ENCODE results near the gene GTF2H4. TPM values are rescaled to one million over a fixed set of nuclear protein-coding genes. Genes with fewer than 3 reads are reported as not detected.
"Not testable (repeated sequence)": the region's sequence is repeated elsewhere in the genome, so short reads cannot be mapped to it uniquely, and the experiment has no call there.

GTF2H4 gene
- total and polyA plus RNA-seq, 10 of the 15 experiments (the other 5 are each of a cell fraction or from before 2014, with no cell fraction given), result 1.1 to 43.8 (median 18.9) TPM

GRCh38 chr6:30927080-30927479, 19.1 kb downstream of the GTF2H4 start:
- H3K79me2 ChIP-seq (ENCODE audit: control insufficient read depth, insufficient read depth, low read length); DNase-seq (ENCODE audit: low read depth, low spot score); H3K27me3 ChIP-seq (replicated peaks in 1 of 2; ENCODE audit: control insufficient read depth in 2 of 2, insufficient read depth in 2 of 2, low read length in 1 of 2); H3K9me3 ChIP-seq (replicated peaks; ENCODE audit: control insufficient read depth, insufficient read depth, low read length); H3K4me3 ChIP-seq; H3K9ac ChIP-seq (ENCODE audit: control insufficient read depth, insufficient read depth, low read length); FAIRE-seq; ATAC-seq; H2AFZ ChIP-seq (ENCODE audit: control insufficient read depth, low read depth, low read length); H3K4me2 ChIP-seq (ENCODE audit: control insufficient read depth, insufficient read depth); in situ Hi-C loops (cut with MboI); intact Hi-C loops (cut with micrococcal nuclease; ENCODE audit: unreplicated experiment); H3K27ac ChIP-seq (ENCODE audit: control insufficient read depth, insufficient read depth); H3K4me1 ChIP-seq (ENCODE audit: control insufficient read depth, insufficient read depth, low read length); H4K20me1 ChIP-seq (ENCODE audit: control insufficient read depth, insufficient read depth); BruUV-seq (replicated peaks): not testable (repeated sequence)
- ChIA-PET RAD21 (ENCODE audit: unreplicated experiment) (interaction anchor here (0.6 to 0.7 kb wide), 2 partner anchors 95 to 689 kb away, joined by 3 to 5 read pairs; no protein-coding TSS in a partner anchor), CTCF (interaction anchor here (1.4 to 2.2 kb wide), 2 partner anchors 11 to 160 kb away, joined by 5 to 13 read pairs; no protein-coding TSS in a partner anchor), POLR2A (interaction anchor here (0.7 kb wide), 2 partner anchors 8 to 67 kb away, joined by 5 to 7 read pairs; no protein-coding TSS in a partner anchor), SMC1A (ENCODE audit: uncharacterized antibody, unreplicated experiment) (interaction anchor here (0.9 to 1.2 kb wide), 2 partner anchors 12 to 149 kb away, joined by 3 read pairs; no protein-coding TSS in a partner anchor)
- H3K36me3 ChIP-seq (ENCODE audit: control insufficient read depth in 2 of 2, insufficient read depth in 2 of 2, low read length in 1 of 2), result peaks cover 10 to 17% of the 10 kb centered on the region in 2 experiments; a peak in 3 of 4 replicates
- 81% methylated on average over 2 of the region's 3 CpGs for WGBS (ENCODE audit: insufficient coverage, insufficient replicate concordance, low lambda C conversion rate, missing lambda C conversion rate)

- H3K36me3 ChIP-seq (ENCODE audit: control insufficient read depth in 2 of 2, insufficient read depth in 2 of 2, low read length in 1 of 2), result peaks cover 8% of the 10 kb centered on the region in 2 experiments; a peak in 3 of 4 replicates
- CTCF ChIA-PET, result no interaction called here
Measured at GRCh38 chr6:30928677-30929076, 20.7 kb downstream of the GTF2H4 start.

More at GRCh38 chr6:30928677-30929076, 20.7 kb downstream of the GTF2H4 start:
- no peaks in the 10 kb centered on the region for H3K9me3 ChIP-seq (replicated peaks; ENCODE audit: control insufficient read depth, insufficient read depth, low read length)
- no peak overlapping the region for H3K9ac ChIP-seq (ENCODE audit: control insufficient read depth, insufficient read depth, low read length)
- H3K4me2 ChIP-seq (ENCODE audit: control insufficient read depth, insufficient read depth), result no peak overlapping the region
- intact Hi-C loops (cut with micrococcal nuclease; ENCODE audit: unreplicated experiment), result no loop called here
- in situ Hi-C loops (cut with MboI), result no loop called here
- H3K27me3 ChIP-seq (replicated peaks in 1 of 2; ENCODE audit: control insufficient read depth in 2 of 2, insufficient read depth in 2 of 2, low read length in 1 of 2), result no peaks in the 10 kb centered on the region
- no peaks in the 10 kb centered on the region for H3K79me2 ChIP-seq (ENCODE audit: control insufficient read depth, insufficient read depth, low read length)
- no peak overlapping the region for H3K4me3 ChIP-seq
- no peak for ATAC-seq
- DNase-seq (ENCODE audit: low read depth, low spot score), result no peak
- BruUV-seq (replicated peaks), result no TSS peak
- RAD21 ChIA-PET (ENCODE audit: unreplicated experiment), result no interaction called here
- no peak for FAIRE-seq
- no peaks in the 10 kb centered on the region for H4K20me1 ChIP-seq (ENCODE audit: control insufficient read depth, insufficient read depth)
- 100% methylated on average over 3 of the region's 3 CpGs for WGBS (ENCODE audit: insufficient coverage, insufficient replicate concordance, low lambda C conversion rate, missing lambda C conversion rate)
- H2AFZ ChIP-seq (ENCODE audit: control insufficient read depth, low read depth, low read length), result no peak overlapping the region
- TF ChIP-seq YY1 (IDR thresholded peaks at IDR 0.05; ENCODE audit: low read depth, low read length) (no peak), KDM1A (IDR thresholded peaks at IDR 0.05; ENCODE audit: borderline replicate concordance) (no peak), BCL11A (IDR thresholded peaks at IDR 0.05; ENCODE audit: low read depth, low read length) (no peak), STAT3 (IDR thresholded peaks at IDR 0.05; ENCODE audit: low read depth, low read length) (no peak), ETV6 (conservative IDR thresholded peaks at IDR 0.05 in 1 of 2, IDR thresholded peaks at IDR 0.05 in 1 of 2; ENCODE audit: borderline replicate concordance in 1 of 2, low read depth in 1 of 2) (no peak), HDGF (IDR thresholded peaks at IDR 0.05) (no peak)
- no peaks in the 10 kb centered on the region for H3K4me1 ChIP-seq (ENCODE audit: control insufficient read depth, insufficient read depth, low read length)
- H3K27ac ChIP-seq (ENCODE audit: control insufficient read depth, insufficient read depth), result no peak overlapping the region
- POLR2A ChIA-PET, result interaction anchor here (0.6 kb wide), 1 partner anchor 57 kb away, joined by 3 read pairs; no protein-coding TSS in a partner anchor
- SMC1A ChIA-PET (ENCODE audit: uncharacterized antibody, unreplicated experiment), result no interaction called here
